HK-2 (cell line): ENCODE results near the gene PRRT3.
A peak's percentile ranks its signal among the peaks of the same experiment; 100 is the strongest.
"Not testable (repeated sequence)": the region's sequence is repeated elsewhere in the genome, so short reads cannot be mapped to it uniquely, and the experiment has no call there.

ENCODE experiments used
- DNase-seq: peaks from one replicate; pipeline ENCODE4 v3.0.0-alpha.2; 2018; ENCODE audit not compliant: unreplicated experiment

PRRT3 gene

DNA sequence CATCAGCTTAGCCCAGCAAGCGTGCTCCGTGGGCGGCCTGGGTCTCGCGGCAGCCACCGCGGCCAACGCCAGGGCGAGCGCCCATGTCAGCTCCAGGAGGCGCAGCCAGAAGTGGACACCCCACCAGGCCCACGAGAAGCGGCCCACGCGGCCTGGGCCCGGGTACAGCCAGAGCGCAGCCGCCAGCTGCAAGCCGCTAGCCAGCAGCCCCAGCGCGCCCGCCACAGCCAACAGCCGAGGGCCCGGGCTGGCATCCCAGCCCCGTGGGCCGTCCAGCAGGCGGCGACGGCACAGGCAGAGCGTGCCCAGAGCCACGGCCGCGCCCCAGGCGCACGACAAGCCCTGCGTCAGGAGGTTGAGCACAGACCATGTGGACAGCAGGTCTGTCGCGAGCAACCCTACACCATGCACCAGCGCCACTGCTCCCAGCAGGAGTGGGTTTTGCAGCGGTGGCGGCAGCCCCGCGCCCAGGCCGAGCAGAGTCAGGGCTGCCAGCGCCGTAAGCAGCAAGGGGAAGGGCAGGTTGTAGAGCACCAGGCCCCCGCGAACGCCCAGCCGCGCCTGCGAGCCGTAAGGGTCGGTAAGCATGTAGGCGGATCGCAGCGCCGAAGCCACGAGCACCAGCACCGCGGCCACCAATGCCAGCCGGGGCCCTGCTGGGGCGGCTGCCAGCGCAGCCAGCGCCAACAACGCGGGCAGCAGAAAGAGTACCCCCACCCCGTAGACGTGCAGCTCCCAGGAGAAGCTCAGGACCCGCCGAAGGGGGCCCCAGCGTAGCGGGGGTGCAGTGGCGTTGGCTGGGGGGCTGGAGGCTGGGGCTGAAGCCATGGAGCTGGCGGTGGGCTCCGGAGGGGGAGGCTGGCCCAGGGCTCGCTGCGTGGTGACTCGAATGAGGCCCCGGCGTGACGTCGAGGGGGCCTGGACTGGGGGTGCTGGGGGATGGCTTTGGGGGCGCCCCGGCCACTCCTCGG is 4.9 kb downstream of the PRRT3 start:
- peak; percentile 76 for DNase-seq

DNA sequence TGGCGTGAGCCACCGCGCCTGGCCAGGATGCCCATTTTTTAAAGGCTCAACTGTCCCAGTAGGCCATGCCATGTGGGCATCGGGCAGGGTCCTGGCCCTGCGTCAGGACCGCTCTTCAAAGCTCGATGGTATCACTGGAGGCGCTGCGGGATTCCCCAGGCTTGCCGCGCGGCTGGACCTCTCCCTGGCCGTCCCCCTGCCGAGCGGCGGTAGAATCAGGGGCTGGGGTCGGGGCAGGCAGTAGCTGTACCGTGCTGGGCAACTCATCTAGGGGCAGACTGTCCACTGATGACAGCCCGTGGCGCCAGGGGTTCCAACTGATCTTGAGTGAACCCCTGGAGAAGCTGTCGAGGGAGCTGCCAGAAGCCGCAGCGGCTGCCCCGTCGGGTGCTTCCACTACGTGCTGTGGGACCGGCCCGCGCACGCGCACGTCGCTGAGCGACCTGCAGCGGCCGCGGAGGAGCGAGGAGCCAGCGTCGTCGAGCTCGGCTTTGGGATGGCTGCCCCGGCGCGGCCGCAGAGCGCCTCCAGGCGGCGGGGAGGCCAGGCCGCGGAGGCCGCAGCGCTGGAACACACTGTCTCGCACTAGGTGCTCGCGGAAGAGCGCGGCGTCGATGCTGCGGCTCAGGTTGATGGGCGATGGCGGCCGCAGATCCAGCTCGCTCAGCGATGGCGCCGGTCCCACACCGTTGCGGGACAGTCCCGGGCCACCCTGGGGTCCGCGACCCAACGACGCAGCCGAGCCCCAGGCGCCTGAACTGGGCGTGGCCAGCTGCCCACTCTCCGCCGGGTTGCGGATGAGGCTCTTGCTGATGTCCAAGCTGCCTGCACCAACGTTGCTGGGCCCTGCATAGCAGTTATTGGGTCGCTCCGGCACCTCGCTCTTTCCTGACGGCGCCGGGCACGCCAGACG is 5.8 kb downstream of the PRRT3 start:
- DNase-seq: peak; percentile 86

GRCh38 chr3:9945358-9945757 is 6.8 kb downstream of the PRRT3 start:
- no peak for DNase-seq

DNA sequence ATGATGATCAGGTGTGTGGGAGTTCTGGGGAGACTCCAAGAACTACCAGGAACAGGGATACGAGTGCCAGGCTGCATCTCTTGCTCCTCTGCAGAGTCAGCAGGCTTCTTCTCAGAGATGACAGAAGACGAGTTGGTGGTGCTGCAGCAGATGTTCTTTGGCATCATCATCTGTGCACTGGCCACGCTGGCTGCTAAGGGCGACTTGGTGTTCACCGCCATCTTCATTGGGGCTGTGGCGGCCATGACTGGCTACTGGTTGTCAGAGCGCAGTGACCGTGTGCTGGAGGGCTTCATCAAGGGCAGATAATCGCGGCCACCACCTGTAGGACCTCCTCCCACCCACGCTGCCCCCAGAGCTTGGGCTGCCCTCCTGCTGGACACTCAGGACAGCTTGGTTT is 7.9 kb downstream of the PRRT3 start:
- no peak for DNase-seq

GRCh38 chr3:9942934-9943690 is 9.1 kb downstream of the PRRT3 start:
- DNase-seq: no peak

GRCh38 chr3:9942164-9942563 is 10.0 kb downstream of the PRRT3 start:
- no peak for DNase-seq

- no peak for DNase-seq
Observed at GRCh38 chr3:9940746-9941145, 11.5 kb downstream of the PRRT3 start.

DNA sequence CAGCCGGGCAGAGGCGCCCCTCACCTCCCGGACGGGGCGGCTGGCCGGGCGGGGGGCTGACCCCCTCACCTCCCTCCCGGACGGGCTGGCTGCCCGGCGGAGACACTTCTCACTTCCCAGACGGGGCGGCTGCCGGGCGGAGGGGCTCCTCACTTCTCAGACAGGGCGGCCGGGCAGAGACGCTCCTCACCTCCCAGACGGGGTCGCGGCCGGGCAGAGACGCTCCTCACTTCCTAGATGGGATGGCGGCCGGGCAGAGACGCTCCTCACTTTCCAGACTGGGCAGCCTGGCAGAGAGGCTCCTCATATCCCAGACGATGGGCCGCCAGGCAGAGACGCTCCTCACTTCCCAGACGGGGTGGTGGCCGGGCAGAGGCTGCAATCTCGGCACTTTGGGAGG is 12.3 kb downstream of the PRRT3 start:
- not testable (repeated sequence) for DNase-seq

GRCh38 chr3:9938966-9939365 is 13.2 kb downstream of the PRRT3 start:
- DNase-seq: no peak

- DNase-seq: no peak
Observed at GRCh38 chr3:9937486-9938238, 14.5 kb downstream of the PRRT3 start.

GRCh38 chr3:9935966-9936510 is 16.2 kb downstream of the PRRT3 start:
- no peak for DNase-seq

- DNase-seq: no peak
Observed at GRCh38 chr3:9934993-9935392, 17.2 kb downstream of the PRRT3 start.

DNA sequence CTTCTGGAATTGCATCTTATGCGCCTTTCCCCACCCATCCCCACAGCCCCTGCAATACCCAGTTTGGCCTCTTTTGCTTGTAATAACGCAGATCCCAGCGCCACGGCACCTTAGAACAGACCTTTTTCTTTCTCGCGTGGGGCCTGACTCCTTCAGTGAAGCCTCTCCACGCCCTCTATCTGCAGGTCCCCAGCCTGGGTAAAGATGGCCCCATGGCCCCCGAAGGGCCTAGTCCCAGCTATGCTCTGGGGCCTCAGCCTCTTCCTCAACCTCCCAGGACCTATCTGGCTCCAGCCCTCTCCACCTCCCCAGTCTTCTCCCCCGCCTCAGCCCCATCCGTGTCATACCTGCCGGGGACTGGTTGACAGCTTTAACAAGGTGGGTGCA is 18.0 kb downstream of the PRRT3 start:
- DNase-seq: no peak

- peak; percentile 93 for DNase-seq
Observed at GRCh38 chr3:9933561-9934234, 18.5 kb downstream of the PRRT3 start, which contains the start of gene CRELD1. Gene CRELD1 (plus strand): TSS chr3:9933834. CDS start chr3:9934439, 605 bp downstream.

DNA sequence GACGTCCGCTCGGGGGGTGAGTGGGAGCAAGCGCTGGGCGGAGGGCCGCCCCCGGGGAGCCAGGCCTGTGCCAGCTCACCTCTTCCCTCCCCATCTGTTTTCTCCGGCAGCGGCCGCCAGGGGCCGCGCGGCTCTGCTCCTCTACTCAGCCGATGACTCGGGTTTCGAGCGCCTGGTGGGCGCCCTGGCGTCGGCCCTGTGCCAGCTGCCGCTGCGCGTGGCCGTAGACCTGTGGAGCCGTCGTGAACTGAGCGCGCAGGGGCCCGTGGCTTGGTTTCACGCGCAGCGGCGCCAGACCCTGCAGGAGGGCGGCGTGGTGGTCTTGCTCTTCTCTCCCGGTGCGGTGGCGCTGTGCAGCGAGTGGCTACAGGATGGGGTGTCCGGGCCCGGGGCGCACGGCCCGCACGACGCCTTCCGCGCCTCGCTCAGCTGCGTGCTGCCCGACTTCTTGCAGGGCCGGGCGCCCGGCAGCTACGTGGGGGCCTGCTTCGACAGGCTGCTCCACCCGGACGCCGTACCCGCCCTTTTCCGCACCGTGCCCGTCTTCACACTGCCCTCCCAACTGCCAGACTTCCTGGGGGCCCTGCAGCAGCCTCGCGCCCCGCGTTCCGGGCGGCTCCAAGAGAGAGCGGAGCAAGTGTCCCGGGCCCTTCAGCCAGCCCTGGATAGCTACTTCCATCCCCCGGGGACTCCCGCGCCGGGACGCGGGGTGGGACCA is 19.2 kb downstream of the PRRT3 start:
- DNase-seq: peak; percentile 83

DNA sequence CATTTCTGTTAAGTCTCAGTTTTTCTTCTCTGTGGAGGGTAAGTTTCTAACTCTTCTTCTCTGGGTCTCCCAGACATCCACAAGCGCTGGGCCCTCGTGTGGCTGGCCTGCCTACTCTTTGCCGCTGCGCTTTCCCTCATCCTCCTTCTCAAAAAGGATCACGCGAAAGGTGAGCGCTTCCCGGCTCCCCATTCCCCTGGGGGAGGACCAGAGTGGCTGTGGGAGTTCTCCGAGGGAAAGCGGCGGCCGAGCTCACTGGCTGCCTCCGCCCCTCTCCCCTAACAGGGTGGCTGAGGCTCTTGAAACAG is 19.7 kb downstream of the PRRT3 start:
- DNase-seq: no peak

DNA sequence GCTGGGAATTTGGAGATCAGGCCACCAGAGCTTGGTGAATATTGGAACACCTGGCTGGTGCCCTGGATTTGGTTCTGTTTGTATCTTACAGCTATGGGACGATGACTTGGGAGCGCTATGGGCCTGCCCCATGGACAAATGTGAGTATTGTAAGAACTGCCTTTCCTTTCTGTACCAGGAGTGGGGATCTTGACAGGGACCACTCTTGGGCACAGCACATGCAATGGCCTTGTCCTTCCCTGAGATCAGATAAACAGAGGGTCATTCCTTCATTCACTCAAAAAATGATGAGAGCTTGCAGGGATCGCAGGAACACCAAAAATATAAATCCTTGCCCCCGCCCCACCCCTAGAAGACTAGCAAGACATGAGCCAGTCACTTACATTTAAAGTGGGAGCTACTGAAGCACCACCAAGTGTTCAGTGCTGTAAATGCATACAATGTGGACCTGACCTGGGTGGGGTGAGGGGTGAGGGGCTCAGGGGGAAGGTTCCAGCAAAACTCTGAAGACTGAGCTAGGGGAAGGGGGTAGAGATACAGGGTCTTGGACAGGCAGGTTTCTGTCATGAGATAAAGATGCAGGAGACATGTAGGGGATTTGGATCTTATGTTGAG is 21.3 kb downstream of the PRRT3 start:
- no peak for DNase-seq

DNA sequence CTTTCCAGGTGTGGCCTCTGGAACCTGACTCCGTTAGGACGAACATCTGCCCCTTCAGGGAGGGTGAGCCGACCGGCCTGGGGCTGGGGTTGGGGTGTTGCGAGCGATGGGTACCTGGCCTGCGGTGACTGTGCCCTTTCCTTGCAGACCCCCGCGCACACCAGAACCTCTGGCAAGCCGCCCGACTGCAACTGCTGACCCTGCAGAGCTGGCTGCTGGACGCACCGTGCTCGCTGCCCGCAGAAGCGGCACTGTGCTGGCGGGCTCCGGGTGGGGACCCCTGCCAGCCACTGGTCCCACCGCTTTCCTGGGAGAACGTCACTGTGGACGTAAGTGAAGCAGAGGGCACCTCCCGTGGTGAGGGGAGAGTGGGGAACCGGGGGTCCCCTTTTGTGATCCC is 24.1 kb downstream of the PRRT3 start:
- DNase-seq: no peak
